ENCODE data around the gene PRR3. TPM values are rescaled to one million over a fixed set of nuclear protein-coding genes. Genes with fewer than 3 reads are reported as not detected.

The PRR3 gene
- total and polyA plus RNA-seq, 8 donors: 0.89 to 10.7 (median 6.3) TPM; not detected in 2

DNA sequence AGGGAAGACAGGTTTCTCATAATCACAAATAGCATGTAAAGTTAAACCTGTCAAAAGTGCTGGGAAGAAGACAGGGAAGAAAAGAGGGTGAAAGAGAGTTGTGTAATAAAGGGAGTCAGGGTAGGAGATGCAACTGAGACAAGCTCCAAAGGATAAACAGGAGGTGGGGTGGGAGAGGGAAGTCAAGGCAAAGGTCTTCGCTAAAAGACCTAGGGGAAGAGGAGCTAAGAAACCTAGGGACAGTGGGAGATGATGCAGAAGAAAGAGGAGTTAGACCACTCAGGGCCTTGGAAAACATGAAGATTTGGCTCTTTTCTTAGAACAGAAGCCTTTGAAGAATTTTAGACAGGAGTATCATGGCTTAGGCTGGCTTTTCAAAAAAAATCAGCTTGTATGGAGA lies 7.0 kb downstream of the PRR3 start:
- Histone ChIP-seq H3K9me3 (no peaks in the 10 kb centered on the region), H3K4me1 (peaks cover 0 to 12% (median 6%) of the 10 kb centered on the region in 4 donors), H3K27ac (no peak overlapping the region), H3K27me3 (no peaks in the 10 kb centered on the region), H3K36me3 (peaks cover 12 to 27% (median 25%) of the 10 kb centered on the region in 4 donors), H3K4me3 (no peak overlapping the region)
- intact Hi-C loops (cut with DNase I; ENCODE audit: low total_unique reads): no loop called here
- DNase-seq: no peak
- WGBS, 5 donors: 97 to 100% (median 100%) methylated on average over 1 of the region's 1 CpG
- TF ChIP-seq POLR2AphosphoS5 (IDR thresholded peaks at IDR 0.05) (no peak), EP300 (IDR thresholded peaks at IDR 0.05) (no peak), POLR2A (IDR thresholded peaks at IDR 0.05) (no peak)
- TF ChIP-seq, protein P1, sequence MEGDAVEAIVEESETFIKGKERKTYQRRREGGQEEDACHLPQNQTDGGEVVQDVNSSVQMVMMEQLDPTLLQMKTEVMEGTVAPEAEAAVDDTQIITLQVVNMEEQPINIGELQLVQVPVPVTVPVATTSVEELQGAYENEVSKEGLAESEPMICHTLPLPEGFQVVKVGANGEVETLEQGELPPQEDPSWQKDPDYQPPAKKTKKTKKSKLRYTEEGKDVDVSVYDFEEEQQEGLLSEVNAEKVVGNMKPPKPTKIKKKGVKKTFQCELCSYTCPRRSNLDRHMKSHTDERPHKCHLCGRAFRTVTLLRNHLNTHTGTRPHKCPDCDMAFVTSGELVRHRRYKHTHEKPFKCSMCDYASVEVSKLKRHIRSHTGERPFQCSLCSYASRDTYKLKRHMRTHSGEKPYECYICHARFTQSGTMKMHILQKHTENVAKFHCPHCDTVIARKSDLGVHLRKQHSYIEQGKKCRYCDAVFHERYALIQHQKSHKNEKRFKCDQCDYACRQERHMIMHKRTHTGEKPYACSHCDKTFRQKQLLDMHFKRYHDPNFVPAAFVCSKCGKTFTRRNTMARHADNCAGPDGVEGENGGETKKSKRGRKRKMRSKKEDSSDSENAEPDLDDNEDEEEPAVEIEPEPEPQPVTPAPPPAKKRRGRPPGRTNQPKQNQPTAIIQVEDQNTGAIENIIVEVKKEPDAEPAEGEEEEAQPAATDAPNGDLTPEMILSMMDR (IDR thresholded peaks at IDR 0.05): no peak

DNA sequence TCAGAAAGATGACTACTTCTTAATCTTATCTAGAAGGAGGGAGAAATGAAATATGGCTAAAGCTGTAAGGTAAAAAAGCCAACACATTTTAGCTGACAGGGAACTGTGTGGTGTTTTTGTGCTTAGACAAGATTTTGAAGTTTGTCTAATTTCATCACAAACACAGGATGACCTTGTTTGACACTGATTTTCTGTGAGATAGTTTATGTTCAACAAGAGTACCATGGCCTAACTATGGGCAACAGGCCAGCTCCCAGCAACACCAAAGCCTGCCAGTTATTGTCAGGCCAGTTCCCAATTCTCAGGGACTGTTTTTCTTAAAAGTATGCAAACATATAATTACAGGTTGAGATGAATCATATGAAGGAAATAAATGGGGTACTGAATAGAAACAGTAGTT lies 8.7 kb downstream of the PRR3 start:
- TF ChIP-seq, protein P1 (IDR thresholded peaks at IDR 0.05): no peak
- no peak for TF ChIP-seq POLR2A (IDR thresholded peaks at IDR 0.05)
- no peak for TF ChIP-seq POLR2AphosphoS5 (IDR thresholded peaks at IDR 0.05)
- no peak for TF ChIP-seq EP300 (IDR thresholded peaks at IDR 0.05)
- Histone ChIP-seq H3K36me3 (peaks cover 12 to 27% (median 25%) of the 10 kb centered on the region in 4 donors), H3K4me1 (peaks cover 9 to 26% (median 16%) of the 10 kb centered on the region in 4 donors), H3K9me3 (no peaks in the 10 kb centered on the region), H3K27me3 (no peaks in the 10 kb centered on the region), H3K4me3 (no peak overlapping the region), H3K27ac (no peak overlapping the region)
- no peak for DNase-seq
- intact Hi-C loops (cut with DNase I; ENCODE audit: low total_unique reads): no loop called here

DNA sequence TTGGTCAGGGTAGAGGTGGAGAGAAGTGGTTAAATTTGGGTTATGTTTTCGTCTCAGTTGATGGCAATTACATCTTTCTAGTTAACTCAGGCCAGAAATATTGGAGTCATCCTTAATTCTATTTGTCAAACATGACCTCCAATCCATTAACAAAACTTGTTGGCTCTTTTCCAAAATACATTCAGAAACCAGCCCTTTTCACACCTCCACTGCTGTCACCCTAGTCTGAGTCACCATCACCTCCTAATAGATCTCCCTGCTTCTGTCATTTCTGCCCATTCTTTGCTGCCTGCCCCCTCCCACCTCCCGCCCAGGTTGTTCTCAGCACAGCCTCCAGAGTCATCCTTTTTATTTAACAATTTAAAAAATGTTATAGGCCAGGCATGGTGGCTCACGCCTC lies 11.2 kb downstream of the PRR3 start:
- intact Hi-C loops (cut with DNase I; ENCODE audit: low total_unique reads): no loop called here
- no peaks in the 10 kb centered on the region for H3K9me3 ChIP-seq
- TF ChIP-seq EP300 (IDR thresholded peaks at IDR 0.05): no peak
- TF ChIP-seq POLR2AphosphoS5 (IDR thresholded peaks at IDR 0.05): no peak
- TF ChIP-seq, protein P1 (IDR thresholded peaks at IDR 0.05): no peak
- TF ChIP-seq POLR2A (IDR thresholded peaks at IDR 0.05): no peak
- DNase-seq: peak in 1 of 2 donors; percentile 26
- 44 to 60% (median 53%) methylated on average over 3 of the region's 3 CpGs for WGBS, 5 donors
- no peak overlapping the region for H3K4me3 ChIP-seq
- no peak overlapping the region for H3K27ac ChIP-seq
- H3K36me3 ChIP-seq: peaks cover 2 to 6% (median 3%) of the 10 kb centered on the region in 4 donors
- peaks cover 22 to 42% (median 31%) of the 10 kb centered on the region in 4 donors for H3K4me1 ChIP-seq
- H3K27me3 ChIP-seq: no peaks in the 10 kb centered on the region

DNA sequence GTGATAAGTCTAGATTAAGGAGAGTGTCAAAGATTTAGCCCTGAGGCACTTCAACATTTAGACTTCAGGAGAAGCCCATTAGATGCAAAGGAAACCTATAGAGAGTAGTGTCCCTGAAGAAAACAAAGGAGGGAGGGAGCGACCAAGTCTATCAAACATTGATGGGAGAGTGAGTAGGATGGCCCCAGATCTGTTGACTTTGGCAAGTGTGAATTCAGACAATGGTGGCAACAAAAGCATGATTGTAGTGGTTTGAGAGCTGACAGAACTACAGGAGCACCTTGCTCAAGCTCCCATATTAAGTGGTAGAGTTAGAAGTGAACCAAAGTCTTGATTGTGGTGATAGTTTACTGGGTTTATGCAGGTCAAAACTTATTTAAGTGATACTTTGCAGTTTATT lies 13.2 kb downstream of the PRR3 start:
- Histone ChIP-seq H3K27me3 (no peaks in the 10 kb centered on the region), H3K36me3 (peaks cover 0 to 12% (median 0%) of the 10 kb centered on the region in 4 donors), H3K4me3 (peak overlapping the region; percentile 65 to 87 (median 76)), H3K9me3 (no peaks in the 10 kb centered on the region), H3K4me1 (peaks cover 32 to 62% (median 48%) of the 10 kb centered on the region in 4 donors), H3K27ac (peak overlapping the region in 4 of 5 donors; percentile 89 to 96 (median 92))
- 35 to 60% (median 57%) methylated on average over 1 of the region's 1 CpG for WGBS, 5 donors
- TF ChIP-seq EP300 (IDR thresholded peaks at IDR 0.05) (no peak), POLR2AphosphoS5 (IDR thresholded peaks at IDR 0.05) (no peak), POLR2A (IDR thresholded peaks at IDR 0.05) (no peak)
- TF ChIP-seq, protein P1 (IDR thresholded peaks at IDR 0.05): no peak
- no peak for DNase-seq
- intact Hi-C loops (cut with DNase I; ENCODE audit: low total_unique reads): no loop called here

All from stomach (tissue), 9 donors.